Hepatocyte (in vitro differentiated cells): ENCODE results near the gene AK2.

ENCODE experiments used
- CTCF ChIP-seq: fragments of 200-600 bp; sonication (generic); IDR thresholded peaks from 2 replicates; pipeline ENCODE4 v1.5.1; 2016; ENCODE audit warnings: antibody characterized with exemption, mild to moderate bottlenecking; ENCODE audit not compliant: poor library complexity
- EZH2phosphoT487 ChIP-seq: fragments of 200-600 bp; sonication (generic); IDR thresholded peaks from one replicate; pipeline ENCODE4 v1.6.1; 2018; ENCODE audit warnings: antibody characterized with exemption, mild to moderate bottlenecking, low read depth, moderate library complexity; ENCODE audit not compliant: unreplicated experiment, severe bottlenecking

GRCh38 chr1:32983020-32983419 is 53.7 kb downstream of the AK2 start:
- TF ChIP-seq EZH2phosphoT487 (no peak), CTCF (no peak)
